ENCODE results near the gene SH3D19.

GRCh38 chr4:151329217-151330007 is 4.0 kb upstream of the SH3D19 start:
- TF ChIP-seq, protein P1, sequence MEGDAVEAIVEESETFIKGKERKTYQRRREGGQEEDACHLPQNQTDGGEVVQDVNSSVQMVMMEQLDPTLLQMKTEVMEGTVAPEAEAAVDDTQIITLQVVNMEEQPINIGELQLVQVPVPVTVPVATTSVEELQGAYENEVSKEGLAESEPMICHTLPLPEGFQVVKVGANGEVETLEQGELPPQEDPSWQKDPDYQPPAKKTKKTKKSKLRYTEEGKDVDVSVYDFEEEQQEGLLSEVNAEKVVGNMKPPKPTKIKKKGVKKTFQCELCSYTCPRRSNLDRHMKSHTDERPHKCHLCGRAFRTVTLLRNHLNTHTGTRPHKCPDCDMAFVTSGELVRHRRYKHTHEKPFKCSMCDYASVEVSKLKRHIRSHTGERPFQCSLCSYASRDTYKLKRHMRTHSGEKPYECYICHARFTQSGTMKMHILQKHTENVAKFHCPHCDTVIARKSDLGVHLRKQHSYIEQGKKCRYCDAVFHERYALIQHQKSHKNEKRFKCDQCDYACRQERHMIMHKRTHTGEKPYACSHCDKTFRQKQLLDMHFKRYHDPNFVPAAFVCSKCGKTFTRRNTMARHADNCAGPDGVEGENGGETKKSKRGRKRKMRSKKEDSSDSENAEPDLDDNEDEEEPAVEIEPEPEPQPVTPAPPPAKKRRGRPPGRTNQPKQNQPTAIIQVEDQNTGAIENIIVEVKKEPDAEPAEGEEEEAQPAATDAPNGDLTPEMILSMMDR (IDR thresholded peaks at IDR 0.05) = no peak
- no peak for TF ChIP-seq EZH2 (IDR thresholded peaks at IDR 0.05)
